Stimulated activated effector memory CD8-positive, alpha-beta T cell treated with anti-CD3 and anti-CD28 coated beads, Interleukin-12 subunit alpha, Interleukin-12 subunit beta, amount 100 ng/mL, for 72 hours (primary cell): ENCODE measurements around the gene CPN2.

Experiments
- ATAC-seq: fragments of 150-1000 bp; cut with Tn5 transposase; 2 replicates; pipeline ENCODE4 v1.10.0; 2021
- DNase-seq, 2 donors: peaks; one replicate each; pipeline ENCODE4 v3.0.0; 2021 to 2022; ENCODE audit warnings: low spot score in 2 of 2
- H3K27ac Mint-ChIP-seq: one replicate; pipeline ENCODE4 v1.8.0; 2022; ENCODE audit warnings: mild to moderate bottlenecking, mixed read lengths
- H3K36me3 Mint-ChIP-seq: one replicate; pipeline ENCODE4 v1.8.0; 2022; ENCODE audit warnings: mild to moderate bottlenecking, mixed read lengths
- H3K4me1 Mint-ChIP-seq: one replicate; pipeline ENCODE4 v1.8.0; 2022; ENCODE audit warnings: mixed read lengths
- H3K4me3 Mint-ChIP-seq: one replicate; pipeline ENCODE4 v1.8.0; 2022; ENCODE audit warnings: mild to moderate bottlenecking, mixed read lengths
- H3K9me3 Mint-ChIP-seq: one replicate; pipeline ENCODE4 v1.8.0; 2022; ENCODE audit warnings: mixed read lengths

CPN2 gene

GRCh38 chr3:194369522-194370279 lies 18.6 kb upstream of the CPN2 start, which contains the start of gene LRRC15:
LRRC15 (minus strand) TSS chr3:194369743; CDS start chr3:194361043, 8,700 bp downstream.
- DNase-seq (no peak), ATAC-seq (peak; percentile 42)
- H3K36me3 Mint-ChIP-seq, result no peaks in the 10 kb centered on the region
- no peak within 1 kb of the TSS for H3K4me3 Mint-ChIP-seq
- H3K9me3 Mint-ChIP-seq, result no peaks in the 10 kb centered on the region
- H3K27ac Mint-ChIP-seq, result no peak within 1 kb of the TSS
- peaks cover 5% of the 10 kb centered on the region for H3K4me1 Mint-ChIP-seq

- Mint-ChIP-seq H3K27ac (no peak overlapping the region), H3K4me3 (no peak overlapping the region), H3K36me3 (no peaks in the 10 kb centered on the region), H3K4me1 (peaks cover 5% of the 10 kb centered on the region), H3K9me3 (no peaks in the 10 kb centered on the region)
- ATAC-seq (no peak), DNase-seq (no peak)
Measured at GRCh38 chr3:194368918-194369317, 17.8 kb upstream of the CPN2 start.

DNA sequence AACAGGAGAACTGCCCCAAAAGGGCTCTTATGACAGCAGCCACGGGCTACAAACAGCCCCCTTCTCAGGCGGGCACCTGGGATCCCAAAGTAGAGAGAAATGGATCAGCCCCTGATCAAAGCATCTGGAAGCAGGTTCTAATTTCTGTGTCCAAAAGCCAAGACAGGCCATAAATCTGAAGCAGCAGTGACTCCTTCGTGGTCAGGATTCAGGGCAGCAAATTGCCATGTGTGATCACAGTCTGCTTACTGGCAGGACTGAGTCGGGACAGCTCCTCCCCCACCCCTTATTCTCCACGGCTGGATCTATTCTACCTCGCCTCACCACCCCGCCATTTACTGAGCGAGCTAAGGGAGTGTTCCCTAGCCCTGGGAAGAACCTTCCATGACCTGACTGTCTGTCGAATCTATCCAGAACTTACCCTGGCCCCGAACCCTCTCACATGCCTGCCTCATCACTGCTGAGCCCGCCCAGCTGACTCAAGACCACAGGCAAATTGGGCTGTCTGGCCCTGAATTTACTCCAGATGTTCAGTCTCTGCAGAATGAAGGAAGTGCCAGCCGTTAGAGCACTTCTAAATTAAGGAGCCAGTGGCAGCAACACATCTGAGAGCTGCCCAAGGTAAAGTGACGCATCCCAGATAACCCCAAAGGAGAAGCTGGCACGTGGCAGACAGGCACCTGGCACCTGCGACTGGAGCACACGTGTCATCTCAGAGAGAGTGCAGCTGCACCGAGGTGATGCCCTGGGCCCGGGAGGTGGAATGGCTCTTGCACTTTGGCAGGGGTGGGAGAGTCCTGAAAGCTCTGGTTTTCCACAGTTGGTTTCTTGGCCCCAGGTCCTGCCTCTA lies 17.1 kb upstream of the CPN2 start:
- Mint-ChIP-seq H3K4me1 (peaks cover 5% of the 10 kb centered on the region), H3K4me3 (no peak overlapping the region), H3K36me3 (no peaks in the 10 kb centered on the region), H3K27ac (no peak overlapping the region), H3K9me3 (no peaks in the 10 kb centered on the region)
- ATAC-seq (no peak), DNase-seq (no peak)

GRCh38 chr3:194365978-194366490 lies 14.9 kb upstream of the CPN2 start:
- H3K4me1 Mint-ChIP-seq, result peaks cover 5% of the 10 kb centered on the region
- ATAC-seq (no peak), DNase-seq (no peak)
- no peaks in the 10 kb centered on the region for H3K36me3 Mint-ChIP-seq
- H3K27ac Mint-ChIP-seq, result no peak overlapping the region
- no peak overlapping the region for H3K4me3 Mint-ChIP-seq
- H3K9me3 Mint-ChIP-seq, result no peaks in the 10 kb centered on the region

- DNase-seq, result no peak
- Mint-ChIP-seq H3K9me3 (no peaks in the 10 kb centered on the region), H3K27ac (no peak overlapping the region), H3K4me3 (no peak overlapping the region), H3K36me3 (no peaks in the 10 kb centered on the region), H3K4me1 (peaks cover 5% of the 10 kb centered on the region)
- ATAC-seq, result no peak
Measured at GRCh38 chr3:194365526-194365925, 14.4 kb upstream of the CPN2 start.

DNA sequence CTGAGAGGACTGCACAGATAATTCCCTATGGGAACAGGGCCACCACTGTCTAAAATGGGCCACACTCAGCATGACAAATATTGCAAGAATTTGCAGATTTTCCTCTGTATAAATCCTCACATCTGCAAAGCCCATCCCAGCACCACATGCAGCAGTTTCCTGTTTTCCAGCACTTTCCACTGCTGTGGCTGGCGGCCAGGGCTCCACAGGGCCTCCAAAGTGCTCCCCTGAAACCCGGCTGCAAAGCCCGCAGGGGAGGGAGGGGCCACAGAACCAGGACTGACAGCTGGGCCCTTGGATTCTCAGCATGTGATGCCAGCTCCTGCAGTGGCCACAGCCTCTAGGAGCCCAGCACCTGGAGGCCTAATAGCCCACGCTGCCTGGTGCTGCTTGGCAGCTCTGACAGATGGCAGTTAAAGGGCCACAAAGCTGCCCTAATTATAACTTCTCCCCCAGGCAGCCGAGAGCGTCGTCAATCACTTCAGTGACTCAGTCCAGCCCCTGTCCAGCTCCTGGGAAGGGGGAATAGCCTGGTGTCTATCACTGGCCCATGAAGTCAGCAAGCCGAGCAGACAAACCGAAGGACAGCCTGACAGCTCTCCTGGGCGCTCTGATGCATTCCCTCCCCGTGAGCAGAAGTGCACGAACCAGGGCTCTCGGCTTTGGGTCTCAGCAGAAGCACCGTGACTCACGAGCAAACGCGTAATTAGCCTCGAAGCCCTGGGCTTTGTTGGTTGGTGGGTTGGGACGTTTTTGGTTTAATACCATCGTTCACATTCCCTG lies 13.7 kb upstream of the CPN2 start:
- ATAC-seq (no peak), DNase-seq (no peak)
- Mint-ChIP-seq H3K36me3 (no peaks in the 10 kb centered on the region), H3K4me1 (peaks cover 5% of the 10 kb centered on the region), H3K27ac (no peak overlapping the region), H3K4me3 (no peak overlapping the region), H3K9me3 (no peaks in the 10 kb centered on the region)

- Mint-ChIP-seq H3K36me3 (no peaks in the 10 kb centered on the region), H3K27ac (no peak overlapping the region)
Measured at GRCh38 chr3:194364314-194364651, 13.2 kb upstream of the CPN2 start.

DNA sequence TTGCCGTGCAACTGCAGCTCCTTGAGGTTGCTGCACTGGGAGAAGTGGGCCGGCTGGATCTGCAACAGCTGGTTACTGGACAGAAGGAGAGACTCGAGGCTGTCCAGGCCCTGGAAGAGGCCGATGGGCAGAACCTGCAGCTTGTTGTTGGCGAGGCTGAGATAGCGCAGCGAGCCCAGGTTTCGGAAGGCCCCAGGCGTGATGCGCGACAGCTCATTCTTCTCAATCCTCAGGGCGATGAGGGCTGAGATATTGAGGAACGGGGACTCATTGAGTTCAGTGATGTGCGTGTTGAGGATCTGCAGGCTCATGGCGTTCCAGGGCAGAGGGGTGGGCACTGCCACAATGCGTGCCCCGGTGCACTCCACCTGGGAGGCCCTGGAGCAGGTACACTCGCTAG lies 9.4 kb upstream of the CPN2 start:
- Mint-ChIP-seq H3K27ac (no peak overlapping the region), H3K4me1 (no peaks in the 10 kb centered on the region), H3K4me3 (no peak overlapping the region), H3K9me3 (no peaks in the 10 kb centered on the region), H3K36me3 (no peaks in the 10 kb centered on the region)
- DNase-seq, result no peak
- ATAC-seq, result no peak

More at GRCh38 chr3:194364314-194364651, 13.2 kb upstream of the CPN2 start:
- Mint-ChIP-seq H3K9me3 (no peaks in the 10 kb centered on the region), H3K4me1 (peaks cover 5% of the 10 kb centered on the region), H3K4me3 (no peak overlapping the region)
- no peak for ATAC-seq
- no peak for DNase-seq

- no peak for DNase-seq
- H3K27ac Mint-ChIP-seq, result no peak overlapping the region
- H3K4me1 Mint-ChIP-seq, result no peaks in the 10 kb centered on the region
- H3K9me3 Mint-ChIP-seq, result no peaks in the 10 kb centered on the region
- ATAC-seq, result no peak
- H3K4me3 Mint-ChIP-seq, result no peak overlapping the region
- H3K36me3 Mint-ChIP-seq, result no peaks in the 10 kb centered on the region
Measured at GRCh38 chr3:194357681-194358080, 6.6 kb upstream of the CPN2 start.

GRCh38 chr3:194355379-194355778 lies 4.3 kb upstream of the CPN2 start:
- H3K9me3 Mint-ChIP-seq, result no peaks in the 10 kb centered on the region
- ATAC-seq (no peak), DNase-seq (no peak)
- H3K27ac Mint-ChIP-seq, result no peak overlapping the region
- no peaks in the 10 kb centered on the region for H3K36me3 Mint-ChIP-seq
- no peaks in the 10 kb centered on the region for H3K4me1 Mint-ChIP-seq
- no peak overlapping the region for H3K4me3 Mint-ChIP-seq

- no peaks in the 10 kb centered on the region for H3K4me1 Mint-ChIP-seq
- no peaks in the 10 kb centered on the region for H3K36me3 Mint-ChIP-seq
- H3K9me3 Mint-ChIP-seq, result no peaks in the 10 kb centered on the region
- no peak overlapping the region for H3K4me3 Mint-ChIP-seq
- DNase-seq, result no peak
- ATAC-seq, result no peak
- H3K27ac Mint-ChIP-seq, result no peak overlapping the region
Measured at GRCh38 chr3:194354315-194354714, 3.2 kb upstream of the CPN2 start.

GRCh38 chr3:194352667-194353246 lies 1.6 kb upstream of the CPN2 start:
- Mint-ChIP-seq H3K9me3 (no peaks in the 10 kb centered on the region), H3K27ac (no peak overlapping the region), H3K4me3 (no peak overlapping the region), H3K4me1 (no peaks in the 10 kb centered on the region), H3K36me3 (no peaks in the 10 kb centered on the region)
- no peak for DNase-seq
- no peak for ATAC-seq

DNA sequence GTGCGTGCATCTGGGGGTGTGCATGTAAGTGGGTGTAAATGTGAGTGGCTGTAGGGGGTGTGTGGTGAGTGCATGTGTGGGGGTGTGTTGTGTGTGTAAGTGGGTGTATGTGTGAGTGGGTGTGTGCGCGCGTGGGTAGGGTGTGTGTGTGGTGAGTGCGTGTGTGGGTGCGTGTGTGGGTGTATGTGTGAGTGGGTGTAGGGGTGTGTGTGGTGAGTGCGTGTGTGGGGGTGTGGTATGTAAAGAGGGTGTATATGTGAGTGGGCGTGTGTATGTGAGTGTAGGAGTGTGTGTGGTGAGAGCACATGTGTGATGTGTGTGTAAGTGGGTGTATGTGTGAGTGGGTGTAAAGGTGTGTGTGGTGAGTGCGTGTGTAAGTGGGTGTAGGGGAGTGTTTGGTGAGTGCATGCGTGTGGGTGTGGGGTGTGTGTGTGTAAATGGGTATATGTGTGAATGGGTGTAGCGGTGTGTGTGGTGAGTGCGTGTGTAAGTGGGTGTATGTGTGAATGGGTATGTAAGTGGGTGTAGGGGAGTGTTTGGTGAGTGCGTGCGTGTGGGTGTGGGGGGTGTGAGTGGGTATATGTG lies 916 bp upstream of the CPN2 start:
- H3K4me3 Mint-ChIP-seq, result no peak overlapping the region
- DNase-seq, result no peak
- no peaks in the 10 kb centered on the region for H3K9me3 Mint-ChIP-seq
- H3K4me1 Mint-ChIP-seq, result no peaks in the 10 kb centered on the region
- no peaks in the 10 kb centered on the region for H3K36me3 Mint-ChIP-seq
- no peak overlapping the region for H3K27ac Mint-ChIP-seq
- ATAC-seq, result no peak

- DNase-seq, result no peak
- H3K36me3 Mint-ChIP-seq, result no peaks in the 10 kb centered on the region
Measured at GRCh38 chr3:194350726-194351071, 429 bp downstream of the CPN2 start.

DNA sequence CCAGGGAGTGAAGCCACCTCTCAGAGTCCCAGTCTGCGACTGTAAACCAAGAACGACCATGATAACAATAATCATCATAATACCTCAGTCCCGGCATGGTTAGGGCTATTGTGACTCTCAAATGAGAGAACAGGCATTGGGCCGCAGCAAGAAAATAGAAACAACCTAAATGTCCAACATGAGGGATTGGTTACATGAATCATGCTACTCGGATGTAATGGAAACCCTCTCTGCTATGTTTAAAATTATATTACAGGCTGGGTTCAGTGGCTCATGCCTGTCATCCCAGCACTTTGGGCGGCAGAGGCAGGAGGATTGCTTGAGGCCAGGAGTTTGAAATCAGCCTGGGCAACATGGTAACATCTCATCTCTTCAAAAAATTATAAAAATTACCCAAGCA lies 2.8 kb downstream of the CPN2 start:
- ATAC-seq (no peak), DNase-seq (no peak)
- H3K27ac Mint-ChIP-seq, result peak overlapping the region; percentile 26
- no peak overlapping the region for H3K4me3 Mint-ChIP-seq
- H3K4me1 Mint-ChIP-seq, result no peaks in the 10 kb centered on the region
- H3K9me3 Mint-ChIP-seq, result no peaks in the 10 kb centered on the region
- no peaks in the 10 kb centered on the region for H3K36me3 Mint-ChIP-seq

More at GRCh38 chr3:194350726-194351071, 429 bp downstream of the CPN2 start:
- Mint-ChIP-seq H3K27ac (no peak overlapping the region), H3K9me3 (no peaks in the 10 kb centered on the region), H3K4me1 (no peaks in the 10 kb centered on the region), H3K4me3 (no peak overlapping the region)
- ATAC-seq, result no peak
